Activated CD8-positive, alpha-beta T cell treated with anti-CD3 and anti-CD28 coated beads, Interleukin-2, amount 10 ng/mL, durations not matched to agents 7 days and 5 days (primary cell): ENCODE results near the gene RPP30. TPM values are rescaled to one million over a fixed set of nuclear protein-coding genes. Genes with fewer than 3 reads are reported as not detected.
"Not testable (repeated sequence)": the region's sequence is repeated elsewhere in the genome, so short reads cannot be mapped to it uniquely, and the experiment has no call there.

Experiments used
- ATAC-seq: fragments of 150-1000 bp; cut with Tn5 transposase; one replicate; pipeline ENCODE4 v1.10.0; 2021; ENCODE audit warnings: moderate library complexity
- CTCF ChIA-PET: fragments of 350-600 bp; sonication (Branson Sonifier 250); formaldehyde crosslinking; loops from one replicate; lab custom pipeline; 2021; ENCODE audit warnings: antibody characterized with exemption; lab: Charles Lee
- POLR2A ChIA-PET: fragments of 350-600 bp; sonication (Branson Sonifier 250); formaldehyde crosslinking; loops from one replicate; lab custom pipeline; 2021; ENCODE audit warnings: antibody characterized with exemption; lab: Charles Lee
- DNase-seq: peaks from one replicate; pipeline ENCODE4 v3.0.0-alpha.2; 2020
- H3K27ac Mint-ChIP-seq: one replicate; pipeline ENCODE4 v1.8.0; 2021; ENCODE audit warnings: mild to moderate bottlenecking, mixed read lengths
- H3K27me3 Mint-ChIP-seq: one replicate; pipeline ENCODE4 v1.8.0; 2021; ENCODE audit warnings: low read depth, mixed read lengths
- H3K36me3 Mint-ChIP-seq: one replicate; pipeline ENCODE4 v1.8.0; 2021; ENCODE audit warnings: low read depth, mixed read lengths
- H3K4me1 Mint-ChIP-seq: one replicate; pipeline ENCODE4 v1.8.0; 2021; ENCODE audit warnings: low read depth, mixed read lengths
- H3K4me3 Mint-ChIP-seq: one replicate; pipeline ENCODE4 v1.8.0; 2021; ENCODE audit warnings: mild to moderate bottlenecking, mixed read lengths
- H3K9me3 Mint-ChIP-seq: one replicate; pipeline ENCODE4 v1.8.0; 2022; ENCODE audit warnings: mixed read lengths; ENCODE audit not compliant: insufficient read depth
- total RNA-seq, 2 experiments: library from RNA; stranded (reverse); gene quantifications; one replicate each; pipeline ENCODE4 v1.2.3, GENCODE V29; 2021

RPP30 gene
- total RNA-seq, 2 experiments from 2014 or later = 43.7 to 48.1 TPM

- Mint-ChIP-seq H3K36me3 (no peaks in the 10 kb centered on the region), H3K4me1 (peaks cover 11% of the 10 kb centered on the region), H3K4me3 (no peak overlapping the region), H3K27ac (no peak overlapping the region), H3K27me3 (peaks cover 28% of the 10 kb centered on the region), H3K9me3 (no peaks in the 10 kb centered on the region)
- ATAC-seq (no peak), DNase-seq (no peak)
- CTCF ChIA-PET = interaction anchor here (1.2 to 1.5 kb wide), 2 partner anchors 20 to 52 kb away, joined by 3 to 4 read pairs; no protein-coding TSS in a partner anchor
- POLR2A ChIA-PET = no interaction called here
These were observed 59.4 kb downstream of the RPP30 start for GRCh38 chr10:90930971-90931871.

GRCh38 chr10:90935581-90936275 lies 64.0 kb downstream of the RPP30 start:
- no peaks in the 10 kb centered on the region for H3K9me3 Mint-ChIP-seq
- H3K36me3 Mint-ChIP-seq = no peaks in the 10 kb centered on the region
- ATAC-seq = no peak
- POLR2A ChIA-PET = no interaction called here
- no peak for DNase-seq
- H3K4me3 Mint-ChIP-seq = no peak overlapping the region
- peaks cover 12% of the 10 kb centered on the region for H3K27me3 Mint-ChIP-seq
- H3K27ac Mint-ChIP-seq = no peak overlapping the region
- CTCF ChIA-PET = interaction anchor here (1.3 kb wide), 1 partner anchor 24 kb away, joined by 4 read pairs; no protein-coding TSS in a partner anchor
- peaks cover 15% of the 10 kb centered on the region for H3K4me1 Mint-ChIP-seq

- ChIA-PET POLR2A (no interaction called here), CTCF (interaction anchor here (1.3 kb wide), 1 partner anchor 25 kb away, joined by 4 read pairs; no protein-coding TSS in a partner anchor)
- Mint-ChIP-seq H3K9me3 (no peaks in the 10 kb centered on the region), H3K36me3 (no peaks in the 10 kb centered on the region), H3K4me1 (peaks cover 12% of the 10 kb centered on the region), H3K4me3 (no peak overlapping the region), H3K27ac (no peak overlapping the region), H3K27me3 (peaks cover 10% of the 10 kb centered on the region)
- DNase-seq (no peak), ATAC-seq (no peak)
These were observed 64.5 kb downstream of the RPP30 start for GRCh38 chr10:90936276-90936659.

GRCh38 chr10:90937645-90938258 lies 66.0 kb downstream of the RPP30 start:
- no peak overlapping the region for H3K27ac Mint-ChIP-seq

GRCh38 chr10:90939116-90939515 lies 67.3 kb downstream of the RPP30 start:
- H3K27ac Mint-ChIP-seq = no peak overlapping the region
- no peak for DNase-seq
- no peaks in the 10 kb centered on the region for H3K27me3 Mint-ChIP-seq
- peaks cover 10% of the 10 kb centered on the region for H3K4me1 Mint-ChIP-seq
- H3K36me3 Mint-ChIP-seq = no peaks in the 10 kb centered on the region
- ATAC-seq = no peak
- ChIA-PET POLR2A (no interaction called here), CTCF (no interaction called here)
- H3K9me3 Mint-ChIP-seq = no peaks in the 10 kb centered on the region
- H3K4me3 Mint-ChIP-seq = no peak overlapping the region

More at GRCh38 chr10:90937645-90938258, 66.0 kb downstream of the RPP30 start:
- H3K36me3 Mint-ChIP-seq = no peaks in the 10 kb centered on the region
- H3K4me1 Mint-ChIP-seq = peaks cover 10% of the 10 kb centered on the region
- DNase-seq (no peak), ATAC-seq (no peak)
- H3K4me3 Mint-ChIP-seq = no peak overlapping the region
- ChIA-PET CTCF (no interaction called here), POLR2A (no interaction called here)
- peaks cover 8% of the 10 kb centered on the region for H3K27me3 Mint-ChIP-seq
- no peaks in the 10 kb centered on the region for H3K9me3 Mint-ChIP-seq

GRCh38 chr10:90939648-90940047 lies 67.9 kb downstream of the RPP30 start:
- Mint-ChIP-seq H3K4me3 (no peak overlapping the region), H3K9me3 (no peaks in the 10 kb centered on the region), H3K27ac (no peak overlapping the region), H3K4me1 (peaks cover 10% of the 10 kb centered on the region), H3K36me3 (no peaks in the 10 kb centered on the region), H3K27me3 (no peaks in the 10 kb centered on the region)
- CTCF ChIA-PET = no interaction called here
- no peak for DNase-seq
- POLR2A ChIA-PET = no interaction called here
- ATAC-seq = no peak

GRCh38 chr10:90942980-90943379 lies 71.2 kb downstream of the RPP30 start:
- H3K36me3 Mint-ChIP-seq, DNase-seq: not testable (repeated sequence)
- CTCF ChIA-PET = interaction anchor here (1.0 kb wide), 1 partner anchor 31 kb away, joined by 4 read pairs; no protein-coding TSS in a partner anchor

GRCh38 chr10:90944749-90945148 lies 73.0 kb downstream of the RPP30 start:
- Mint-ChIP-seq H3K36me3 (peaks cover 6% of the 10 kb centered on the region), H3K9me3 (no peaks in the 10 kb centered on the region), H3K4me1 (peaks cover 26% of the 10 kb centered on the region), H3K27me3 (no peaks in the 10 kb centered on the region), H3K27ac (no peak overlapping the region), H3K4me3 (no peak overlapping the region)
- no peak for ATAC-seq
- DNase-seq = no peak
- CTCF ChIA-PET = interaction anchor here (4.2 kb wide), 1 partner anchor 33 kb away, joined by 25 read pairs; no protein-coding TSS in a partner anchor
- POLR2A ChIA-PET = no interaction called here

More at GRCh38 chr10:90942980-90943379, 71.2 kb downstream of the RPP30 start:
- ATAC-seq, POLR2A ChIA-PET, H3K4me3 Mint-ChIP-seq, H3K27me3 Mint-ChIP-seq, H3K27ac Mint-ChIP-seq, H3K9me3 Mint-ChIP-seq: not testable (repeated sequence)
- H3K4me1 Mint-ChIP-seq = peaks cover 26% of the 10 kb centered on the region

GRCh38 chr10:90945491-90946070 lies 73.8 kb downstream of the RPP30 start:
- ChIA-PET POLR2A (no interaction called here), CTCF (interaction anchor here (0.8 to 4.2 kb wide), 3 partner anchors 32 to 66 kb away, joined by 3 to 25 read pairs (median 4); no protein-coding TSS in a partner anchor)

GRCh38 chr10:90947030-90947960 lies 75.5 kb downstream of the RPP30 start:
- Mint-ChIP-seq H3K36me3 (peaks cover 9% of the 10 kb centered on the region), H3K27me3 (peaks cover 5% of the 10 kb centered on the region), H3K27ac (peak overlapping the region; percentile 78), H3K4me3 (peak overlapping the region; percentile 38), H3K4me1 (peaks cover 22% of the 10 kb centered on the region), H3K9me3 (peaks cover 4% of the 10 kb centered on the region)
- ATAC-seq (peak; percentile 88), DNase-seq (peak; percentile 34)
- ChIA-PET CTCF (interaction anchor here (0.8 to 4.2 kb wide), 11 partner anchors 15 to 304 kb away, joined by 3 to 25 read pairs (median 4); no protein-coding TSS in a partner anchor), POLR2A (interaction anchor here (0.7 to 1.6 kb wide), 3 partner anchors 36 to 1156 kb away, joined by 3 to 9 read pairs (median 4); no protein-coding TSS in a partner anchor)

More at GRCh38 chr10:90945491-90946070, 73.8 kb downstream of the RPP30 start:
- H3K4me3 Mint-ChIP-seq = no peak overlapping the region
- H3K36me3 Mint-ChIP-seq = peaks cover 6% of the 10 kb centered on the region
- ATAC-seq (no peak), DNase-seq (no peak)
- peaks cover 5% of the 10 kb centered on the region for H3K27me3 Mint-ChIP-seq
- H3K27ac Mint-ChIP-seq = no peak overlapping the region
- no peaks in the 10 kb centered on the region for H3K9me3 Mint-ChIP-seq
- peaks cover 22% of the 10 kb centered on the region for H3K4me1 Mint-ChIP-seq
